ENCODE data around the gene POLR2E.

Gene POLR2E

GRCh38 chr19:1094978-1095701, at the start of gene POLR2E:
Gene POLR2E, minus strand, starts transcription at chr19:1095375. Its CDS starts 60 bp downstream, at chr19:1095315.
- TF ChIP-seq JUND (IDR thresholded peaks at IDR 0.05; ENCODE audit: low read depth) = no peak
- in situ Hi-C loops (cut with HindIII; ENCODE audit: low pct_unique_long_range_greater_than_20kb, low sequenced_read_pairs) = no loop called here
- peak; percentile 83 to 97 for DNase-seq (ENCODE audit: low read depth in 1 of 2, low spot score in 1 of 2)

GRCh38 chr19:1144741-1145140, 49.6 kb upstream of the POLR2E start:
- no peak for DNase-seq (ENCODE audit: low read depth in 1 of 2, low spot score in 1 of 2)
- in situ Hi-C loops (cut with HindIII; ENCODE audit: low pct_unique_long_range_greater_than_20kb, low sequenced_read_pairs) = no loop called here
- no peak for TF ChIP-seq JUND (IDR thresholded peaks at IDR 0.05; ENCODE audit: low read depth)

- no peak for DNase-seq (ENCODE audit: low read depth in 1 of 2, low spot score in 1 of 2)
- TF ChIP-seq JUND (IDR thresholded peaks at IDR 0.05; ENCODE audit: low read depth) = no peak
- in situ Hi-C loops (cut with HindIII; ENCODE audit: low pct_unique_long_range_greater_than_20kb, low sequenced_read_pairs) = no loop called here
Measured at GRCh38 chr19:1143828-1144399, 48.7 kb upstream of the POLR2E start.

GRCh38 chr19:1141944-1142343, 46.8 kb upstream of the POLR2E start:
- DNase-seq (ENCODE audit: low read depth in 1 of 2, low spot score in 1 of 2) = no peak
- in situ Hi-C loops (cut with HindIII; ENCODE audit: low pct_unique_long_range_greater_than_20kb, low sequenced_read_pairs) = no loop called here
- TF ChIP-seq JUND (IDR thresholded peaks at IDR 0.05; ENCODE audit: low read depth) = no peak

GRCh38 chr19:1140272-1141027, 45.3 kb upstream of the POLR2E start:
- TF ChIP-seq JUND (IDR thresholded peaks at IDR 0.05; ENCODE audit: low read depth) = no peak

GRCh38 chr19:1139126-1139525, 44.0 kb upstream of the POLR2E start:
- no peak for DNase-seq (ENCODE audit: low read depth in 1 of 2, low spot score in 1 of 2)
- in situ Hi-C loops (cut with HindIII; ENCODE audit: low pct_unique_long_range_greater_than_20kb, low sequenced_read_pairs) = no loop called here
- TF ChIP-seq JUND (IDR thresholded peaks at IDR 0.05; ENCODE audit: low read depth) = no peak

More at GRCh38 chr19:1140272-1141027, 45.3 kb upstream of the POLR2E start:
- in situ Hi-C loops (cut with HindIII; ENCODE audit: low pct_unique_long_range_greater_than_20kb, low sequenced_read_pairs) = no loop called here
- DNase-seq (ENCODE audit: low read depth in 1 of 2, low spot score in 1 of 2) = no peak

- in situ Hi-C loops (cut with HindIII; ENCODE audit: low pct_unique_long_range_greater_than_20kb, low sequenced_read_pairs) = no loop called here
Measured at GRCh38 chr19:1138121-1138520, 42.9 kb upstream of the POLR2E start.

GRCh38 chr19:1136621-1137317, 41.6 kb upstream of the POLR2E start:
- TF ChIP-seq JUND (IDR thresholded peaks at IDR 0.05; ENCODE audit: low read depth) = no peak
- no peak for DNase-seq (ENCODE audit: low read depth in 1 of 2, low spot score in 1 of 2)
- in situ Hi-C loops (cut with HindIII; ENCODE audit: low pct_unique_long_range_greater_than_20kb, low sequenced_read_pairs) = no loop called here

More at GRCh38 chr19:1138121-1138520, 42.9 kb upstream of the POLR2E start:
- DNase-seq (ENCODE audit: low read depth in 1 of 2, low spot score in 1 of 2) = no peak
- no peak for TF ChIP-seq JUND (IDR thresholded peaks at IDR 0.05; ENCODE audit: low read depth)

GRCh38 chr19:1136201-1136600, 41.0 kb upstream of the POLR2E start:
- no peak for TF ChIP-seq JUND (IDR thresholded peaks at IDR 0.05; ENCODE audit: low read depth)
- in situ Hi-C loops (cut with HindIII; ENCODE audit: low pct_unique_long_range_greater_than_20kb, low sequenced_read_pairs) = no loop called here
- DNase-seq (ENCODE audit: low read depth in 1 of 2, low spot score in 1 of 2) = no peak

GRCh38 chr19:1135454-1135853, 40.3 kb upstream of the POLR2E start:
- TF ChIP-seq JUND (IDR thresholded peaks at IDR 0.05; ENCODE audit: low read depth) = no peak
- no peak for DNase-seq (ENCODE audit: low read depth in 1 of 2, low spot score in 1 of 2)
- in situ Hi-C loops (cut with HindIII; ENCODE audit: low pct_unique_long_range_greater_than_20kb, low sequenced_read_pairs) = no loop called here

GRCh38 chr19:1134431-1134830, 39.3 kb upstream of the POLR2E start:
- DNase-seq (ENCODE audit: low read depth in 1 of 2, low spot score in 1 of 2) = no peak
- in situ Hi-C loops (cut with HindIII; ENCODE audit: low pct_unique_long_range_greater_than_20kb, low sequenced_read_pairs) = no loop called here
- TF ChIP-seq JUND (IDR thresholded peaks at IDR 0.05; ENCODE audit: low read depth) = no peak

- in situ Hi-C loops (cut with HindIII; ENCODE audit: low pct_unique_long_range_greater_than_20kb, low sequenced_read_pairs) = no loop called here
- no peak for TF ChIP-seq JUND (IDR thresholded peaks at IDR 0.05; ENCODE audit: low read depth)
- peak in 1 of 2 experiments; percentile 37 for DNase-seq (ENCODE audit: low read depth in 1 of 2, low spot score in 1 of 2)
Measured at GRCh38 chr19:1133471-1133929, 38.3 kb upstream of the POLR2E start.

Measured in T47D (cell line).